Stimulated activated CD8-positive, alpha-beta memory T cell treated with anti-CD3 and anti-CD28 coated beads, Interleukin-12 subunit alpha, Interleukin-12 subunit beta, amount 100 ng/mL, for 24 hours (primary cell): Measurements from ENCODE around the gene BACE1-AS.
"Not testable (repeated sequence)": the region's sequence is repeated elsewhere in the genome, so short reads cannot be mapped to it uniquely, and the experiment has no call there.

Experiments used
- DNase-seq: peaks from one replicate; pipeline ENCODE4 v3.0.0-alpha.2; 2020; ENCODE audit errors: extremely low read depth

Gene BACE1-AS

GRCh38 chr11:117290809-117291396, at the start of gene BACE1-AS:
TSS of gene BACE1-AS (plus strand) at chr11:117291346.
- DNase-seq: no peak

DNA sequence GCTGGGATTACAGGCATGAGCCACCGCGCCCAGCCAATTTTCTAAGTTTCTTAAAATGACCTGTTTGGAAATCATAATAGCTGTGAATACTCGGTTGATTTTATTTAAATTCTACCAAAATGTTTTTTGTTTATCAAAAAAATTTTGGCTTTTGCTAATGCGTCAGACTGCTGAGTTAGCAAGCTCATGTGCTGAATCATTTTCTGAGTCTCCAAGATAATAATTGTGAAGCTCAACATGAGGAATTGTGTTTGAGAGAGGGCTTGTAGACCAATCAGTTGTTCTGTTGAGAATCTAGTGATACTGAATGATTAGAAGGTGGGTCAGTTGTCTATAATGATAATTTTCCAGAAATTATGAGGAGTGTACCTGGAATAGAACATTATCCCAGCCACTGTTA, 42.8 kb upstream of the BACE1-AS start:
- DNase-seq: no peak

DNA sequence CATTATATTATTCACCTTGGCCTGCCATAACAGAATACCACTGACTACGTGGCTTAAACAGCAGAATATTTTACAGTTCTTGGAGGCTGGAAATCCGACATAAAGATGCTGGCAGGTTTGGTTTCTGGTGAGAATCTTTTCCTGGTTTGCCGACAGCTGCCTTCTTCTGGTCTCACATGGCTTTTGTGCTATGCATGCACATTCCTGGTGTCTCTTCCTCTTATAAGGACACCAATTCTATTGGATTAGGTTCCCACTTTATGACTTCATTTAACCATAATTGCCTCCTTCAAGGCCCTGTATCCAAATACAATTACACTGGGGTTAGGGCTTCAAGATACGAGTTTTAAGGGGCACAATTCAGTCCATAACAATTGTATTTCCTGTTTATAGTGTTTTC, 41.6 kb upstream of the BACE1-AS start:
- DNase-seq: no peak

GRCh38 chr11:117251506-117251905, 39.6 kb upstream of the BACE1-AS start:
- no peak for DNase-seq

- no peak for DNase-seq
These were observed 35.2 kb upstream of the BACE1-AS start for GRCh38 chr11:117255966-117256365.

DNA sequence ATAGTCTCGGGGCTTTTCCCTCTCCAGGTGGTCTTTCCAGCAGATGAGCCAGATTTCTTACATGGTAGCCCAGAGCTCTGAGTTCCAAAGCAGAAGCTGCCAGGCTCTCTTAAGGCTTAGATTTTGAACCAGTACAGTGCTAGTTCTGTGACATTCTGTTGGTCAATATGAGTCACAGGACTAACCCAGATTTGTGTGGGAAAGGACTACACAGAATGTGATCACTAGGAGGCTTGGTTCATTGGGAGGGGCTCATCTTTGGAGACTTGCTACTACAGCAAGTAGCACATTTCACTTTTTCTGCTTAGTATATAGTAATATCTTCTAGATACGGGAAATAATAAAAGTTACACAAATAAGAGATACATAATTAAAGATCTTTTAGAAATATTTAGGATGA, 34.6 kb upstream of the BACE1-AS start:
- DNase-seq: no peak

GRCh38 chr11:117258576-117258975, 32.6 kb upstream of the BACE1-AS start:
- no peak for DNase-seq

DNA sequence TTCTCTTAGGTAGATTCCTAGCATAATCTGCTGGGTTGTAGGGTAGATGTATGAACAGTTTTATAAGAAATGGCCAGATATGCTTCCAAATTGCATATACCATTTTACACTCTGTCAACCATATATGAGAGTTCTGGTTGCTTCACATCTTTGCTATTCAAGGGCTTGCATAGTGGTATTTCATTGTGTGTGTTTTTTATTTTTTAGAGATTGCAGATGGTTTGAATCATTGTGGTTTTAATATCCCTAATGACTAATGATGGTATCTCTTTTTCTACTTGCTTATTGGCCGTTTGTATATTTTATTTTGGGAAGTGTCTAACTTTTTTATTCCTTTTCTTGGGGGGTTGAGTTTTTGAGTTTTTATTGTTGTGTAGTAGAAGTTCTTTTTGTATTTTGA, 31.7 kb upstream of the BACE1-AS start:
- DNase-seq: no peak

DNA sequence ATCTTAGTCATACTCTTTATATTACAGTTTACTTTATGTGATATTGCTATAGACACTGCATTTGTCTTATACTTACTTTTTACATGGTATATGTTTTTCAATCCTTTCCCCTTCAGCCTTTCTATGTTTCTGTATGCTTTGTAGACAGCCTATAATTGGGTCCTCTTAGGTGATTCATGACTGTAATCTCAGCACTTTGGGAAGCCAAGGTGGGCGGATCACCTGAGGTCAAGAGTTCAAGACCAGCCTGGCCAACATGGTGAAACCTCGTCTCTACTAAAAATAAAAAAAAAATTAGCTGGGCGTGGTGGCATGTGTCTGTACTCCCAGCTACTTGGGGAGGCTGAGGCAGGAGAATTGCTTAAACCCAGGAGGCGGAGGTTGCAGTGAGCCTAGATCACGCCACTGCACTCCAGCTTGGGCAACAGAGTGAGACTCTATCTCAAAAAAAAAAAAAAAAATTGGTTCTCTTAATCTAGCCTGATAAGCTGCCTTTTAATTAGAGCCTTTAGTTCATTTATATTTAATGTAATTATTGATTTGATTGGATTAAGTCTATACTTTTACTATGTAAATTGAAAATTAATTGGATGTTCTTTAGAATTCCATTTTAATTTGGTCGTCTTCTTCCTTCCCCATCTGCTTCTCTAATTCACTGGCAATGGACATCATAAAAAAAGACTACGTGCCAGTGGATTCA, 26.4 kb upstream of the BACE1-AS start:
- not testable (repeated sequence) for DNase-seq

DNA sequence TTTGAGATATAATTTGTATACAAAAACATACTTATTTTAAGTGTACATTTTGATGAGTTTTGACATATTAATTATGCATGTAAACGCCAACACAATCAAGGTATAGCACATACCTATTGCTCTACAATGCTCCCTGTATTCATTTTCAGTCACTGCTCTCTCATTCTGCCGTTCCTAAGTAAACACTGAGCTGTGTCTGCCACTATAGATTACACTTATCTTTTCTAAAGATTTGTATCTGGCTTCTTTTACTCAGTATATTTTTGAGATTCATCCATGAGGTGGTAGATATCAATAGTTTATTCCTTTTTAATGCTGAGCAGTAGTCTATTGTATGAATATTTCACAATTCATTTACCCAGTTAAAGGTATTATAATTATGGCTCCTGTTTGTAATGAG, 25.4 kb upstream of the BACE1-AS start:
- no peak for DNase-seq

DNA sequence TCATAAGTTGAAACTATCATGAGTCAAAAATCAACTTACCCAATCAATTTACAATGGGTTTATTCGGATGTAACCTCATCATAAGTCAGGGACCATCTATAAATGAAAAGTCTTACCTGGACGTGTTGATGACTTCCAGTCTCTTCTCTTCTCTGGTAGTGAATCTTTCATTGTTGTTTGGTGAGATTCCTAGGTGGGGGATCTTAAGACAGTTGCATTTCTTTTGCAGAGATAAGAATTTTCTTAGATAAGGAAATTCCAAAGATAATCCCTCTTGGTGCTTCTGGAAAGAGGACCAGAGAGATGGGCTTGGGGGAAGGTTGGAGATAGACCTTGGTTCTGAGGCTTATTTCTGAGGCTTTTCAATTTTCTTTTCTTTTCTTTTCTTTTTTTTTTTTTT, 21.3 kb upstream of the BACE1-AS start:
- DNase-seq: no peak

DNA sequence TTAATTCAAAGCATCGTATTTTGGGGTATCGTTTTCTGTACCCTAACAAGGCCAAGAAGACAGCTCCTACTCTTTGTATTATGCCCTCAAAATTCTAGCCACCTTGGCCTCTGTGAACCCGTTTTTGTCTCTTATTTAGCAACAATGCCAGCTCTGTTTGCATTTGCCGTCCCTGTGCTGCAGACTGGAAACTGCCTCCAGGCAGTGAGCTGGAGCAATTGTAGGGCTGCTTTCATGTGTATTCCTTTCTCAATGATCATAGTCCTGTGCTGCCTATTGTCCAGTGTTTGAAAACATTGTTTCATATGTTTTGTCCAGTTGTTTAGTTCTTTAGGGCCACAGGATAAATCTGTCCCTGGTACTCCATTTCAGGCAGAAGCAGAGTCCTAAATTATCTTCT, 19.9 kb upstream of the BACE1-AS start:
- no peak for DNase-seq

- not testable (repeated sequence) for DNase-seq
These were observed 19.0 kb upstream of the BACE1-AS start for GRCh38 chr11:117272175-117272574.

GRCh38 chr11:117273550-117274289, 17.4 kb upstream of the BACE1-AS start:
- no peak for DNase-seq

DNA sequence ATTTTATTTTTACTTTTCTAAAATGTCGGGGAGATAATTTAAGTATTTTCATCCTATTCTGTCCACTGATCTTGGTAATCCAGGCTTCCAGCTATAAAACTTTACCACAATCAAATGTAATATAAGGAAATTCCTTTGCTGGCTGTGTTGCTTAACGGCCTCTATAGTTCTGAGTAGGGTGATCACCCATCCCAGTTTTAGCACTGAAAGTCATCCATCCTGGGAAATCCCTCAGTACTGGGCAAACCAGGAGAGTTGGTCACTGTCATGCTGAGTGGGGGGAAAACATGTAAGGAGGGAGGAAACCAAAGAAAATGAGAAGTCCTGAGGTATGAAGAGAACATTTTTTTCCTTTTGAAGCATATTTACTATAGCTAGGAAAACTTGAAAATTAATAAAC, 12.8 kb upstream of the BACE1-AS start:
- no peak for DNase-seq

DNA sequence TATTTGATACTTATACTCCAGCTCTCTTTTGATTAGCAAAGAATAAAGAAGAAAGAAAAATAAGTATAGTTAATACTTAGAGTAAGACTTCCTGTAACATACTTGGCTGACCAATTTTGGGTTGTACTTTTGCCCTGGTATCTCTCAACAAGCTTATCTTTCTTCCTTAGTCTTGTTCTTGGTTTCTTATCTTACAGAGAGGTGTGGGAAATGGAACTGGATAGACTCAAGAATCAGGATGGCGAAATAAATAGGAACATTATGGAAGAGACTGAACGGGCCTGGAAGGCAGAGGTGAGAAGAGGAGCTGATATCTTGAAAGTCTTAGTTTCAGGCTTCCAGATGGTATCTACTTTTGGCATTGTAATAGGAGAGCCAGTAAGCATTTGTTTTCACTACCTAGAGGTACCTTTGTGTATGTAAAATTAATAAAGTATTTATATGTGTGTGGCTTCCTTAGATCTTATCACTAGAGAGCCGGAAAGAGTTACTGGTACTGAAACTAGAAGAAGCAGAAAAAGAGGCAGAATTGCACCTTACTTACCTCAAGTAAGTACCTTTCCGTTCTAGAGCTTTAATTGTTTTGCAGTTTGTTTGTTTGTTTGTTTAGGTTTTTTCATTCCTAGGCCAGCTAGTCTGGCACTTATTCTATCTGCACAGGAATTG, 11.3 kb upstream of the BACE1-AS start:
- no peak for DNase-seq

DNA sequence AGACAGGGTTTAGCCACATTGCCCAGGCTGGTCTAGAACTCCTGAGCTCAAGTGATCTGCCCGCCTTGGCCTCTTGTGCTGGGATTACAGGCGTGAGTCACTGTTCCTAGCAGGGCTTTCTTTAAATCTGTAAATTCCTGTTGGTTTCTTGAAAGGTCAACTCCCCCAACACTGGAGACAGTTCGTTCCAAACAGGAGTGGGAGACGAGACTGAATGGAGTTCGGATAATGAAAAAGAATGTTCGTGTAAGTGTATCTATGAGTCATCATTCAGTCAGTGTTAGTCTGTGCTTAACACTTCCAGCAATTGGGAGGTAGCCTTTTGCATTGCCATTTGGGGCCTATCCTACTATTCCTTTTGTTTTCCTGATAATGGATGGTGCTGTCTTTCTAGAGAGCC, 10.0 kb upstream of the BACE1-AS start:
- no peak for DNase-seq

DNA sequence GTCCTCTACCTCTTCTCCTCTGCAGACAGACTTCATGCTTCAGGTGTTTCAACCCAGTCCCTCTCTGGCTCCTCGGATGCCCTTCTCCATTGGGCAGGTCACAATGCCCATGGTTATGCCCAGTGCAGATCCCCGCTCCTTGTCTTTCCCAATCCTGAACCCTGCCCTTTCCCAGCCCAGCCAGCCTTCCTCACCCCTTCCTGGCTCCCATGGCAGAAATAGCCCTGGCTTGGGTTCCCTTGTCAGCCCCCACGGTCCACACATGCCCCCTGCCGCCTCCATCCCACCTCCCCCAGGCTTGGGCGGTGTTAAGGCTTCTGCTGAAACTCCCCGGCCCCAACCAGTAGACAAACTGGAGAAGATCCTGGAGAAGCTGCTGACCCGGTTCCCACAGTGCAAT, 9.3 kb upstream of the BACE1-AS start:
- no peak for DNase-seq

GRCh38 chr11:117282956-117283355, 8.2 kb upstream of the BACE1-AS start:
- no peak for DNase-seq

GRCh38 chr11:117284053-117284452, 7.1 kb upstream of the BACE1-AS start:
- no peak for DNase-seq

- DNase-seq: no peak
These were observed 4.6 kb upstream of the BACE1-AS start for GRCh38 chr11:117286588-117286987.

DNA sequence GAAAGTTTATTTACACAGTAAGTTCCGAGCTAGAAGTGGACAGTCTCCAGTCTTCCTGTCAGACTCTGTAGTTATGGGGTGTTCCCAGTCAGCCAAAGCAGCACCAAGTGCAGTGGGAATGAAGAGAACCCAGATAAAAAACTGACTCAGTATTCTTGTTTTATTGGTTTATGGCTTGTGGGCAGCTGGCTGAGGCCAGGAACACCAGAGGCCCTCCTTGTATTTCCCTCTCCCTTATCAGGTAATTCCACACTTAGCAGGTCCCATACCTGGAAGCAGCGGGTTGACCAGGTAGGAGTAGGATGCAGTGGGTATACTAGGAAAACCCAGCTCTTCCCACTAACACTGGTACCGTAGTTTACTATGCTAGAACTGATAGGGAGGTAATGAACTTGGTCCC, 3.5 kb upstream of the BACE1-AS start:
- DNase-seq: no peak

DNA sequence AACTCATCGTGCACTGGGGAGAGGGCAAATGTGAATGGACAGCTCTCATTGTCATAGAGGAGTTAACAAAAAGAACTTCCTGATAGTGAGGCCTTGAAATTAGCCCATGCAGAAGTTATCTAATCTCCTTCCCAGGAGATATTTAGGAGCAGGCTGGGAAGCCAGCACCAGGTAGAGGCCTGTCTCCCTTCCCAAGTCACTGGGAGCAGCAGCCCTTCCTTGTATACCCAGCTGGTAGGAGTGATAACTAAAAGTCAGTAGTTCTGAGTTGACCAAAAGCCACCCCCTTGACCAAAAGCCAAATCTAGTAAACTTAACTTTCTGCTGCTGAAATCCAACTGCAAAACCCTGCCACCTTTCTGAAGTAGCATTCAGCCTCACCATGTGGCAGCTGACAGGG, 1.4 kb upstream of the BACE1-AS start:
- DNase-seq: no peak
